ENCODE results near the gene SPOCK2. TPM values are rescaled to one million over a fixed set of nuclear protein-coding genes. Genes with fewer than 3 reads are reported as not detected.
A peak's percentile ranks its signal among the peaks of the same experiment; 100 is the strongest.

The SPOCK2 gene
- total and polyA plus RNA-seq, 2 donors (not counting 1 experiment from before 2014, with no cell fraction given), result 0.02 to 0.33 TPM

- H3K9me3 ChIP-seq (ENCODE audit: control insufficient read depth, insufficient read depth, low read depth, low read length), result no peaks in the 10 kb centered on the region
- peak; percentile 9 to 24 for DNase-seq (ENCODE audit: low read depth in 2 of 2)
- no peak for TF ChIP-seq EZH2 (IDR thresholded peaks at IDR 0.05; ENCODE audit: low read length, missing control alignments)
- no peak for TF ChIP-seq CTCF (conservative IDR thresholded peaks at IDR 0.05 in 1 of 2, IDR thresholded peaks at IDR 0.05 in 1 of 2; ENCODE audit: low read depth in 1 of 2, low read length in 2 of 2)
- peaks cover 8% of the 10 kb centered on the region for H3K27me3 ChIP-seq (ENCODE audit: control insufficient read depth, insufficient read depth, low read length)
- H3K27ac ChIP-seq (ENCODE audit: insufficient read depth, low read length), result no peak overlapping the region
- no peak overlapping the region for H3K4me3 ChIP-seq (replicated peaks in 1 of 4; ENCODE audit: control extremely low read depth in 1 of 4, insufficient read depth in 1 of 4, low read depth in 3 of 4, low read length in 4 of 4)
- no peaks in the 10 kb centered on the region for H3K4me1 ChIP-seq (ENCODE audit: control insufficient read depth, extremely low read depth, insufficient read depth, low read length)
- no peaks in the 10 kb centered on the region for H3K36me3 ChIP-seq (ENCODE audit: control insufficient read depth, insufficient read depth, low read length)
- no peaks in the 10 kb centered on the region for H3K79me2 ChIP-seq (ENCODE audit: control insufficient read depth, insufficient read depth, low read length)
- no peak overlapping the region for H2AFZ ChIP-seq (ENCODE audit: low read length)
- H3K9ac ChIP-seq (ENCODE audit: insufficient read depth, low read length), result no peak overlapping the region
- H3K4me2 ChIP-seq (ENCODE audit: extremely low read depth, insufficient read depth, low read length), result no peak overlapping the region
- H4K20me1 ChIP-seq (ENCODE audit: control insufficient read depth, extremely low read depth, insufficient read depth, low read length), result no peaks in the 10 kb centered on the region
Measured at GRCh38 chr10:72058989-72059842, 29.1 kb downstream of the SPOCK2 start.

GRCh38 chr10:72058347-72058898 lies 29.9 kb downstream of the SPOCK2 start:
- H3K36me3 ChIP-seq (ENCODE audit: control insufficient read depth, insufficient read depth, low read length), result no peaks in the 10 kb centered on the region
- no peak overlapping the region for H3K4me2 ChIP-seq (ENCODE audit: extremely low read depth, insufficient read depth, low read length)
- no peaks in the 10 kb centered on the region for H4K20me1 ChIP-seq (ENCODE audit: control insufficient read depth, extremely low read depth, insufficient read depth, low read length)
- no peak overlapping the region for H3K4me3 ChIP-seq (replicated peaks in 1 of 4; ENCODE audit: control extremely low read depth in 1 of 4, insufficient read depth in 1 of 4, low read depth in 3 of 4, low read length in 4 of 4)
- no peak overlapping the region for H2AFZ ChIP-seq (ENCODE audit: low read length)
- H3K27me3 ChIP-seq (ENCODE audit: control insufficient read depth, insufficient read depth, low read length), result peaks cover 8% of the 10 kb centered on the region
- no peak overlapping the region for H3K9ac ChIP-seq (ENCODE audit: insufficient read depth, low read length)
- TF ChIP-seq CTCF (conservative IDR thresholded peaks at IDR 0.05 in 1 of 2, IDR thresholded peaks at IDR 0.05 in 1 of 2; ENCODE audit: low read depth in 1 of 2, low read length in 2 of 2), result no peak
- no peaks in the 10 kb centered on the region for H3K4me1 ChIP-seq (ENCODE audit: control insufficient read depth, extremely low read depth, insufficient read depth, low read length)
- H3K27ac ChIP-seq (ENCODE audit: insufficient read depth, low read length), result no peak overlapping the region
- no peaks in the 10 kb centered on the region for H3K79me2 ChIP-seq (ENCODE audit: control insufficient read depth, insufficient read depth, low read length)
- no peak for DNase-seq (ENCODE audit: low read depth in 2 of 2)
- no peaks in the 10 kb centered on the region for H3K9me3 ChIP-seq (ENCODE audit: control insufficient read depth, insufficient read depth, low read depth, low read length)

- H3K4me2 ChIP-seq (ENCODE audit: extremely low read depth, insufficient read depth, low read length), result no peak overlapping the region
- H3K36me3 ChIP-seq (ENCODE audit: control insufficient read depth, insufficient read depth, low read length), result no peaks in the 10 kb centered on the region
- no peak for DNase-seq (ENCODE audit: low read depth in 2 of 2)
- TF ChIP-seq CTCF (conservative IDR thresholded peaks at IDR 0.05 in 1 of 2, IDR thresholded peaks at IDR 0.05 in 1 of 2; ENCODE audit: low read depth in 1 of 2, low read length in 2 of 2) (no peak), EZH2 (IDR thresholded peaks at IDR 0.05; ENCODE audit: low read length, missing control alignments) (no peak)
- H3K4me1 ChIP-seq (ENCODE audit: control insufficient read depth, extremely low read depth, insufficient read depth, low read length), result no peaks in the 10 kb centered on the region
- H3K27ac ChIP-seq (ENCODE audit: insufficient read depth, low read length), result no peak overlapping the region
- H4K20me1 ChIP-seq (ENCODE audit: control insufficient read depth, extremely low read depth, insufficient read depth, low read length), result no peaks in the 10 kb centered on the region
- H3K4me3 ChIP-seq (replicated peaks in 1 of 4; ENCODE audit: control extremely low read depth in 1 of 4, insufficient read depth in 1 of 4, low read depth in 3 of 4, low read length in 4 of 4), result no peak overlapping the region
- H3K9me3 ChIP-seq (ENCODE audit: control insufficient read depth, insufficient read depth, low read depth, low read length), result no peaks in the 10 kb centered on the region
- no peak overlapping the region for H3K9ac ChIP-seq (ENCODE audit: insufficient read depth, low read length)
- no peaks in the 10 kb centered on the region for H3K79me2 ChIP-seq (ENCODE audit: control insufficient read depth, insufficient read depth, low read length)
- peaks cover 8% of the 10 kb centered on the region for H3K27me3 ChIP-seq (ENCODE audit: control insufficient read depth, insufficient read depth, low read length)
- H2AFZ ChIP-seq (ENCODE audit: low read length), result no peak overlapping the region
Measured at GRCh38 chr10:72056932-72057751, 31.2 kb downstream of the SPOCK2 start.

Measured in fibroblast of lung (primary cell).